GM19452 (cell line): ENCODE results near the gene BACE2.
"Not testable (repeated sequence)": the region's sequence is repeated elsewhere in the genome, so short reads cannot be mapped to it uniquely, and the experiment has no call there.

Experiments used
- ATAC-seq: cut with Tn5 transposase; IDR thresholded peaks from one replicate; pipeline ENCODE4 v1.9.1; 2021; ENCODE audit not compliant: unreplicated experiment

The BACE2 gene

DNA sequence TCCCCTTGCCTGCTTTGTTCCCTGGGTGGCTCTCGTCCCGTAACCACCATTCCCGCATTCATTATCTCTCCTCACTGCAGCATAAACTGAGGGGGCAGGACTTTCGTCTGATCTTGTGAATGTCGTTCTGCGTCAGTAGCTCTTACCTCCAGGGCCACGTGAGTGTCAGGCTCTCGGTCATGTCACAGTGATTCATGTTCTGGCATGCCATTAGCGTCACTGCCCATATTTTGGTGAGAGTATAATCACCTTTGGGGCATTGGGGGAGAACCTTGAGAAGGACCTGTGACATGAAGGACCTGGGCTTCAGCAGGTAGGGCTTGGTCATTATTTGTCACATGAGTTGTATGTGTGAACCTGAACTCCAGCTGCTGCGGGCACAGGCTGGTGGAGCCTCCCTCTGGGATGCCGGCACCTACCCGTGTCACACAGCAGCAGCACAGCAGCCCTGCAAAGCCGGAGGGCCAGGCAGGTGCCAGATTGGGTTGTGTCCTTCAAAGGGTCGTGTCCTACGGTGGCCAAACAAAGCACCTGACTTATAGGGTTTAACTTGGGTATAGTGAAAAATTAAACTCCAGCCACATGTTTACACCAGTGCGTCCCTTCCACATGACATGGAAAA lies 68.5 kb downstream of the BACE2 start:
- no peak for ATAC-seq

DNA sequence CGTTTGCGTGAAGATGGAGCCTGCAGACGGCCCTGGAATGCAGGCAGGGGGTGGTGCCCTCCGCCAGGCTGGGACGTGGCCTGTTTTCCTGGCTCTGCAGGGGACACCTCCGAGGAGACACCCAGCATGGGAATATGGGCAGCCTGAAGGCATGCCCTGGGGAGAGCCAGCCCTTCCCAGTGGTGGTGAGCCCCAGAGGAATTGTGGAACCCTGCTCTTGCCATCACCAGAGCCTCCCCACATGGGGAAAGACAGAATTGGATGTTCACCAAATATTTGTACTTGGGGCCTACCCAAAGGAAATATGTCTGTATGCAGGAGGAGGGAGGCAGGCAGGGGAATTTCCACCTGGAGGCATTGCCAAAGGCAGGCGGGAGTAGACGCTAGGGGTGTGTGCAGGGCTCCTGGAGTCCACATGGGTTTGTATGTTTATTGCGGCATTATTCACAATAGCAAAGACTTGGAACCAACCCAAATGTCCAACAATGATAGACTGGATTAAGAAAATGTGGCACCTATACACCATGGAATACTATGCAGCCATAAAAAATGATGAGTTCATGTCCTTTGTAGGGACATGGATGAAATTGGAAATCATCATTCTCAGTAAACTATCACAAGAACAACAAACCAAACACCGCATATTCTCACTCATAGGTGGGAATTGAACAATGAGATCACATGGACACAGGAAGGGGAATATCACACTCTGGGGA lies 70.3 kb downstream of the BACE2 start:
- not testable (repeated sequence) for ATAC-seq

DNA sequence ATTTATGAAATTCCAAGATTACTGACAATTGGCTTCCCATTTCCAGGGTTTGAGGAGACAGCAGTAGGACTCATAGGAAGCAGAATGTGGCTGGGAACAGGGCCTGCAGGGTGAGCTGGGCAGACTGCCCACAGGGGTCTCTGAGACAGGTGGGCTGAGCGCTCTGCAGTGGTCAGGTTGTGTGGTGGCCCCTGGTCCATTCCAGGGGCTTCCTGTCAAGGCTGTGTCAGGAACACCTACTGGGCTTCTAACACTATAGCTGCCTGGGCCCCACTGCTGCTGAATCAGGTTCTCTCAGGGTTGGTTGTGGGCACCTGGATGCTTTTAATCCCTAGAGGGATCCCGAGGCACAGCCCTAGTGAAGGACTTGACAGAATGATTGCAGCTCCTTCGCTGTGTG lies 72.1 kb downstream of the BACE2 start:
- ATAC-seq = no peak

DNA sequence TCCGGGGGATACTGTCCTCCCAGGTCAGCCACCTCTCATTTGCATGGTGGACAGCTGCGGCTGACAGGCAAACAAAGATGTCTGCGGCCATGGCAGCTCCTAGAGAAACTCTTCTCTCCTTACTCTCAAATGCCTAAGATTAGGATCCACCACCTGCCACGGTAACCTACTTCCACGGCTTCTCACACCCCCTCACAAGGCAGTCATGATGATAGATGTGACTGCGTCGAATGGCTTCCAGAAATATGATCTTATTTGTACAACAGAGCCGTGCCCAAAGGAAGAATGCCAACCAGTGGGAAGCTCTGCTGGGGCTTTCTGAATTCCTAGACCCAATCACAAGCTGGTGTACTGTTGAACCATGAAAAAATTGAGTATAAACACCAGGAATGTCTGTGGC lies 73.4 kb downstream of the BACE2 start:
- ATAC-seq = no peak

DNA sequence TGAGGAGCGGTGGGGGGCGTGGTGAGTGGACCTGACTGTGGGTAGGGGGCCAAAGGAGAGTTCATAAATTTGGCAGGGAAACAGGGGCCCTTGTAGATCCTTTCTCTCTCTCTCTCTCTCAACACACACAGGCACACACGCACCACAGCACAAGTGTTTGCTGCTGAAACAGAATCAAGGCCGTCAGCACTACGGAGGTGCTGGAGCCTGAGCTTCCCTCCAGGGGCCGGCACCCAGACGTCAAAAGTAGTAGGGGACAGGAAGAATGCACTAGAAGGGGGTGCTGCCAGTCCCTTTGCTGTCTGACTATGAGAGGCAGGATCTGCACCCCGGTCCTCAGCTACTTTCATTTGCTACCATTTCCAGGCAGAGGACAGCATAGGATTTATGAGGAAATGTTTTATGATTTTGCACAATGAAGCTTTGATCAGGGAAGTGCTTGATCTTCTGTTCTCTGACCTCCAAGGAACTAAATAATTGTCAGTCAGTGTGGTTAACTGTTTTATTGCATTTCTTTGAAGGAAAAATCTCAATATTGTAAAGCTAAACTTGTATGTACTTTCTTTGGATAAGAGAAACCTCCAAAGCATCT lies 74.4 kb downstream of the BACE2 start:
- no peak for ATAC-seq

DNA sequence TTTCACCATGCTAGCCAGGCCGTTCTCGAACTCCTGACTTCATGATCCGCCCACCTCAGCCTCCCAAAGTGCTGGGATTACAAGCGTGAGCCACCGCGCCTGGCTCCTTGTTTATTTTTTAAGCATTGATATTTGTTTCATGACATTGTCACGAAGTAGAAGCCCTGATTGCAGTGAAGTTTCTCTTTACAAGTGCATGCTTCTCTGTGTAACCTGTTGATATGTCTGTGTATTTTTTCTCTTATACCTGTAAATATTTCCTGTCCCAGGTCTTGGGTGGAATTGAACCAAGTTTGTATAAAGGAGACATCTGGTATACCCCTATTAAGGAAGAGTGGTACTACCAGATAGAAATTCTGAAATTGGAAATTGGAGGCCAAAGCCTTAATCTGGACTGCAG lies 75.1 kb downstream of the BACE2 start:
- ATAC-seq = no peak

DNA sequence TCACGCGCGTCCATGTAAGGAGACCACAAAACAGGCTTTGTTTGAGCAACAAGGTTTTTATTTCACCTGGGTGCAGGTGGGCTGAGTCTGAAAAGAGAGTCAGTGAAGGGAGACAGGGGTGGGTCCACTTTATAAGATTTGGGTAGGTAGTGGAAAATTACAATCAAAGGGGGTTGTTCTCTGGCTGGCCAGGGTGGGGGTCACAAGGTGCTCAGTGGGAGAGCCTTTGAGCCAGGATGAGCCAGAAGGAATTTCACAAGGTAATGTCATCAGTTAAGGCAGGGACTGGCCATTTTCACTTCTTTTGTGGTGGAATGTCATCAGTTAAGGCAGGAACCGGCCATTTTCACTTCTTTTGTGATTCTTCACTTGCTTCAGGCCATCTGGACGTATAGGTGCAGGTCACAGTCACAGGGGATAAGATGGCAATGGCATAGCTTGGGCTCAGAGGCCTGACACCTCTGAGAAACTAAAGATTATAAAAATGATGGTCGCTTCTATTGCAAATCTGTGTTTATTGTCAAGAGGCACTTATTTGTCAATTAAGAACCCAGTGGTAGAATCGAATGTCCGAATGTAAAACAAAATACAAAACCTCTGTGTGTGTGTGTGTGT lies 76.4 kb downstream of the BACE2 start:
- not testable (repeated sequence) for ATAC-seq

DNA sequence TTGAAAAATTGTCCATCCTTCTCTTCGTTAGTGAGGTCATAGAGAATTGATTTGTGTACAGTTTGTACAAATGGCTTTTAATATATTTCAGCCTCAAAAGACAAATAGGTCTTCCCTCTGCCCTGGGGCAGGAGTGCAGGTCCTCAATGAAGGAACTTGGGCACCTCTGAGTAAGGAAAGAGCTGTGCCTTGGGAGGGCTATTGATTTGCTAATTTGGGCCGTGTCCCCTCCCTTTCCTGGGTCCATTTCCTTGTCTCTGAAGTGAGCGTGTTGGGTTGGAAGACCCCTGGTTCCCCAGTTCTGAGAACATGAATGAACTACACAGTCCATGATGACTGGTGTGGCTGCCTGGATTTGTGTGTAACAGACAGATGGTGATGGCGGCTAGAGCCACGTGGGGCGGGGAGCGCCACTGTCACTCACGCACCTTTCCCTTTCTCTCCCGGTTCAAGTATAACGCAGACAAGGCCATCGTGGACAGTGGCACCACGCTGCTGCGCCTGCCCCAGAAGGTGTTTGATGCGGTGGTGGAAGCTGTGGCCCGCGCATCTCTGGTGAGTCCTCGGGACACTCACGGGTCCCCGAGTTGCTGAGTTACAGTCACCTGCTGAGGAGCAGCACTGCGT lies 77.7 kb downstream of the BACE2 start:
- no peak for ATAC-seq

DNA sequence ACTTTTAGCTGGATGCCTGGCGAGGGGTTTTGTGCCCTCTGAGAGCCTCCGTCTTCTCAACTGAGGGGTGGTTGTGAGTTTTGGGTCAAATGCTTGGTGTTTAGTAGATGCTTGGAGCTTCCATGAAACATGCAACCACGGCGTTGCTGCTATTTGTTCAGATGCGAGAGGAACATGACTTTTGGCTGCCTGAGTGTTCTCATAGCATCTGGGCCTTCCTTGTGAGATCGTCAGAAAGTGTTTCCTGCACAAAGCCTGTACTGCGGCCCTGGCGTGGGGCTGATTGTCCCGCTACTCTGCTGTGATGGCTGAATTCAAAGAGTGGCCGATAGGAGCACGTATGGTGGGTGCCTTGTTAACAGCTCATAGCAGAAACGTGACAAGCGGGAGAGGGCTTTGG lies 78.8 kb downstream of the BACE2 start:
- ATAC-seq = no peak

DNA sequence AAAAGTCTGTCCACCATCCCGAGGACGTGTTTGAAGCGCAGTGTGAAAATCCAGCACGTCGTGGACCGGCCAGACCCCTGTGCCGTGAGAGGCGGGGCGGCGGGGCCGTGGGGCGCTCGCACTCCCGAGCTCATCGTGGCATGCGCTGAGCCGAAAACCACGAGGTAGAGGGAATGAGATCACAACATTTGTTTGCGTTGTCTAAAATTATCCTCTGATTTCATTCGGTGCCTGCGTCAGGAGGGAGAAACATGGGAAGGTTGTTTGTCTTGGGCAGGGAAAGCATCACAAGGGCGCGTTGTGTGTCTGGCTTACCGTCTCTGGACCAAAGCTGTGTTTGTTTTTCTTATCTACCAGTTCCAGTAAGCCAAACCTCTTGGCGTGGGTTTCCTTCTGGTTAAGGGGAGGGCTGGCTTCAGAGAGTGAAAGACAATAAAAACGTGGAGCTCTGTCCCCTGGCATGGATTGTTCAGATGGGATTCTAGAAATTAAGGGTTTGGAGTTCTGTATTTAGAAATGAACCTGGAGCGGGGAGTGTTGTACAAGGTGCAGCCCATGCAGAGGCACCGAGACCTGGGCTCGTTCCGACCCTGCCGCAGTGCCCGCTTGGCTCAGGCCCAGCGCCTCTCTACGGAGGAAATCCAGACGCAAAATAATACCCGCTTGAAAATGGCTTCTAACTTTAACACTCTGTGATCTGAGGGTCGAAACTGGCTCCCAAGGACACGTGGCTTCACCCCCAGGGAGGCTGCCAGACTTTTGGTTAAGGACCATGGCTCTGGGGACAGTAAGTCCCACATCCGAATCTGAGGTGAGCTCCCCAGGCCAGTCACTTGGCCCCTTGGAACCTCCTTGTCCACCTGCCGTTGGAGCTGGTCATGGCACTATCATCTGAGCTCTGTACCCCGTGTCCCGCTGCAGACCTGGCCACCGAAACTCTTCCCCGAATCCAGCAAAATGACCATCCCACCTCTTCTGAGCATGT lies 79.9 kb downstream of the BACE2 start:
- ATAC-seq = no peak

DNA sequence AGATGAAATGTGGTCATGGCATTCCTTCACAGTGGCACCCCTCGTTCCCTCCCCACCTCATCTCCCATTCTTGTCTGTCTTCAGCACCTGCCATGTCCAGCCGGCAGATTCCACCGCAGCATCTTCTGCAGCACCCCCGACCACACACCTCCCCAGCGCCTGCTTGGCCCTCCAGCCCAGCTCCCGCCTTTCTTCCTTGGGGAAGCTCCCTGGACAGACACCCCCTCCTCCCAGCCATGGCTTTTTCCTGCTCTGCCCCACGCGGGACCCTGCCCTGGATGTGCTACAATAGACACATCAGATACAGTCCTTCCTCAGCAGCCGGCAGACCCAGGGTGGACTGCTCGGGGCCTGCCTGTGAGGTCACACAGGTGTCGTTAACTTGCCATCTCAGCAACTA lies 81.5 kb downstream of the BACE2 start:
- ATAC-seq = no peak

DNA sequence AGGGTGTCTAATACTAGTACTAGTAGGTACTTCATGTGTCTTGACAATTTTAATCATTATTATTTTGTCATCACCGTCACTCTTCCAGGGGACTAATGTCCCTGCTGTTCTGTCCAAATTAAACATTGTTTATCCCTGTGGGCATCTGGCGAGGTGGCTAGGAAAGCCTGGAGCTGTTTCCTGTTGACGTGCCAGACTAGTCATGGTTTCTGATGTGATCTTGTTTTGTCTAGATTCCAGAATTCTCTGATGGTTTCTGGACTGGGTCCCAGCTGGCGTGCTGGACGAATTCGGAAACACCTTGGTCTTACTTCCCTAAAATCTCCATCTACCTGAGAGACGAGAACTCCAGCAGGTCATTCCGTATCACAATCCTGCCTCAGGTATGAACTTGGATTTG lies 82.6 kb downstream of the BACE2 start:
- ATAC-seq = no peak

DNA sequence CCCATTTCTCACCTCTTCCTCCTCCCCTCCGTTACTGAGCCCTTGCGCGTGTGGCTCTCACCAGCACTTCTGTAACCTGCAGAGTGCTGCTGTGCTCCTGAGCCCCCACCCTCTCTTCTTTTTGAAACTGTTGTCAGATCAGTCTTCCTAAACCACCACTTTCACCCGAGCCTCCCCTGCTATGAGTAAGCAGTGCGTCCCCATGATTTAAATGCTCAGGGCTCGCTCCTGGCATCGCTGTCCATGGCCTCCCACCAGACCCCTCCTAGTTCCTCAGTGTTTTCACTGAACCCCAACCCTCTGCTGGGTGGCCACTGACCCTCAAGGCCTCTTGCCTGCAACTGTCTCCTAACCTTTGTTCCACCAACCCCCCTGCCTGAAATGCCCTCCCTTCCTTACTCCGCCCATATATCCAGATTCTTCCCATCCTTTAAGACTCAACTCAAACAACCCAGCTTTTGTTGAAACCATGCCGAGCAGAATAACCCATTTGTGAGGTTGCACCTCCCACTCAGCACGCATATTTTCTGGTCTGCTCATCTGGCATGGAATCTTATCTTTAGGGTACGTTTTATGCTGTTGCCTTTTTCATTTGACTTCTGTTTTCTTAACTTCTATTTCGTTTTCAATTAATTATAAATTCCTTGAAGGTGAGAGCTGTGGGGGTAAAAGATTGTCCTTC lies 84.1 kb downstream of the BACE2 start:
- ATAC-seq = no peak

DNA sequence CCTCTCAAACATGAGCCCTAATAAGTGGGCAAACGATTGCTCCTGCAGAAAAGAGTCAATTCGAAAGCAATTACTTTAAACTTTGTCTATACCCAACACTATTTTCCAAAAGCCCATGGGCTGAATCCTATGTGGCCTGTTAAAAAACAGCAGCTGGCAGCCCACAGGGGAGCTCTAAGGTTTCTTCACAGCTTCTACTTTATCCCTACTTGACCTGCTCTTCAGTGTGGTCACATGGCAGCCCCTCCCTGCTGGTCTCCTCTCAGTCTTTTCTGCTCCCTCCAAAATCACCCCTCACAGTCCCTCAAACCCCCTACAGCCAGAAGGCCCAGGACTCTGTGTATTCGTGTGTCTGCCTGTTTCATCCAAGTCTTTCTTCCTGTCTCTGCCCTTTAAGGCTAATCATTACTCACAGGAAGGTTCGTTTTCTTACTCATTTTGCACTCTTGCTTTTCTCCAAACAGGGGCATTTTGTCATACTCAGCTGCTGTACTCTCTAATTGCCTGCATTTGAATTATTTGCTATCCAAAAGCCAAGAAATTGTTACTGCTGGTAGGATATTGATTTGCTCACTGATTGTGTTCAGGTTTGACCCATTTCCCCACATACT lies 86.2 kb downstream of the BACE2 start:
- no peak for ATAC-seq

DNA sequence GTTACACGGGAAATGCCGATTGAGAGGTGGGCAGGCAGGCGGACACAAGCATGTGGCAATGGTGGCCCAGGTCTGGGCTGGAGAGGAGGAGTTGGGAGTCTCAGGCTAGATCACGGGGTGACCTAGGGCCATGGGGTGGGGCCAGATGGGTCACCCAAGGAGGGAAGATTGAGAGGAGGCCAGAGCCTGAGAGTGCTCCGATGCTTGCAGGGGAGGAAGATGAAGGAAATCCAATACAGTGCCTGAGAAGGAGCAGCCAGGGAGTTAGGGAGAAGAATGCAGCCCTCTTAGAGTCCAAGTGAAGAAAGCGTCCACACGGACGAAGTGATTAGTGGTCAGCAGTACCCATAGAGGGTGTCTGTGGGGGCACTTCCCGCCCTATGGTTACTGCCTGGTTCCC lies 87.2 kb downstream of the BACE2 start:
- no peak for ATAC-seq

DNA sequence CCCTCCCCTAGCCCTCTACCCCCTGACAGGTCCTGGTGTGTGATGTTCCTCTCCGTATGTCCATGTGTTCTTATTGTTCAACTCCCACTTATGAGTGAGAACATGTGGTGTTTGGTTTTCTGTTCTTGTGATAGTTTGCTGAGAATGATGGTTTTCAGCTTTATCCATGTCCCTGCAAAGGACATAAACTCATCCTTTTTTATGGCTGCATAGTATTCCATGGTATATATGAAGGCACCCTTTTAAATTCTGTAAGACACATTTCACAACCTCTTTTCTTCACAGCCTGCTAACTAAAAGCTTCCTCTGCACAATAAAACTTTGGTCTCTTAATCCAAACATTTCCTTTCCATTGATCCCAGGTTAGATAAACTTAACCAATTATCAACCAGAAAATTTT lies 88.3 kb downstream of the BACE2 start:
- ATAC-seq = not testable (repeated sequence)

DNA sequence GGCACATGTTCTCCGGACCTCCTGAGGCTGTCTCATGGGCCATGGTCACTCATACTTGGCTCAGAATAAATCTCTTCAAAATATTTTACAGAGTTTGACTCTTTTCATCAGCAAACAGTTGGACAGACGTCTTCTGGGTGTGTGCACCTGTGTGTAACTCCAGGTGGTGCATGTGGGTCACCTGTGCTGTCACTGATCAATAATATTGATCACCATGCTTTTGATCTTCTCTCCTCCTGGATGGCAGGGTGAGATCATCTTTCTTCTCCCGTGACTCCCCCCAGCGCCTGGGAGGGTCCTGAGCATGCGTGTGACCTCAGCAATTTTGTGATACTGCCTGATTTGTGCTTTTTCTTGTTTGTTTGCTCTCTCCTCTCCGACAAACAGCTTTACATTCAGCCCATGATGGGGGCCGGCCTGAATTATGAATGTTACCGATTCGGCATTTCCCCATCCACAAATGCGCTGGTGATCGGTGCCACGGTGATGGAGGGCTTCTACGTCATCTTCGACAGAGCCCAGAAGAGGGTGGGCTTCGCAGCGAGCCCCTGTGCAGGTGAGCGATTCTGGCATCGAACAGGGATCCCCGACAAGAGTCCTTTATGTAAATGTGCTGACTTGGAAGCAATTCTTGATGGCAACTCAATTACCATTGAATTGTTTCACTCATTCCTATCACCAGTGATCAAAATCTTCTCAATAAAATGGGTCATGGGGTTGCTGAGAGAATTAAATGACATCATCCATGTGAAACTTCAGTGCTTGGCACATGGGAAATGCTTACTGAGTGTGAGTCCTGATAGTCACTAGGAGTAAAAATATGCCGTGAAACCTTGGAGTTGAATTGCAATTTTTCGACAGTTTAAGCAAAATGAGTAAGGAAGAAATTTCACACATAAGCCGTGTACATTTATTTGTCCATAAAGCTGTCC lies 89.1 kb downstream of the BACE2 start:
- no peak for ATAC-seq

DNA sequence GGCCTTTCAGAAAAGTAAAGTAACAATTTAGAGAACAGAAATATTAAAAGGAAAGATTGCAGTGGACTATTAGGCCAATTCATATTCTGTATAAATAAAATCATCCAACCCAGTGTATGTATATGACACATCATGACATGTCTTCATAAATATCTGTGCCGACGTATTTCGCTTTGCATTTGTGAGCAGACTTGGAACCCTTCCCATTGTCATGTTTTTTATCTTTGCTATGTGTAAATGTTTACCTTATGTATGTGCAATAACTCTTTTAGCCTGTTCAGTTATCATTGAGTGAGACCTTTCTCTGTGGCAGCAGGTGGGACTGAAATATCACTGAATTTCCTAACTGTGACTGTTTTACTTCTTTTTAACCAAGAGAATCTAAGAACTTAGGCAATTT lies 90.7 kb downstream of the BACE2 start:
- ATAC-seq = no peak
